Naive thymus-derived CD8-positive, alpha-beta T cell (primary cell): ENCODE measurements around the gene JCHAIN. TPM values are rescaled to one million over a fixed set of nuclear protein-coding genes. Genes with fewer than 3 reads are reported as not detected.
"Not testable (repeated sequence)": the region's sequence is repeated elsewhere in the genome, so short reads cannot be mapped to it uniquely, and the experiment has no call there.

Experiments
- ATAC-seq, 2 donors: fragments of 150-1000 bp; cut with Tn5 transposase in 1 of 2; sonication (Bioruptor Pico), chemical (Tn5 transposase) in 1 of 2; 1 replicate in 1 of 2; 2 replicates in 1 of 2; pipeline ENCODE4 v1.10.0; 2021; ENCODE audit warnings: mild to moderate bottlenecking in 2 of 2, moderate library complexity in 2 of 2
- POLR2A ChIA-PET: fragments of 350-600 bp; sonication (Branson Sonifier 250); formaldehyde crosslinking; loops from one replicate; lab custom pipeline; 2021; ENCODE audit warnings: antibody characterized with exemption; lab: Charles Lee
- DNase-seq, 10 donors: peaks; one replicate each; pipeline versions ENCODE4 v3.0.0 to v3.0.0-alpha.2; 2020 to 2022
- H3K27ac Mint-ChIP-seq, 10 donors: one replicate each; pipeline ENCODE4 v1.8.0; 2020 to 2022; ENCODE audit warnings: mild to moderate bottlenecking in 10 of 10, mixed read lengths in 10 of 10, moderate library complexity in 4 of 10, inconsistent platforms in 1 of 10
- H3K27me3 Mint-ChIP-seq, 5 donors: one replicate each; pipeline ENCODE4 v1.8.0; 2021 to 2022; ENCODE audit warnings: mixed read lengths in 5 of 5
- H3K36me3 Mint-ChIP-seq, 3 donors: one replicate each; pipeline ENCODE4 v1.8.0; 2020 to 2022; ENCODE audit warnings: mixed read lengths in 3 of 3, mild to moderate bottlenecking in 2 of 3, inconsistent platforms in 1 of 3
- H3K4me1 Mint-ChIP-seq, 4 donors: one replicate each; pipeline ENCODE4 v1.8.0; 2021 to 2022; ENCODE audit warnings: mixed read lengths in 4 of 4
- H3K4me3 Mint-ChIP-seq, 10 donors: one replicate each; pipeline ENCODE4 v1.8.0; 2020 to 2022; ENCODE audit warnings: mild to moderate bottlenecking in 10 of 10, mixed read lengths in 10 of 10, moderate library complexity in 6 of 10, inconsistent platforms in 1 of 10
- H3K9me3 Mint-ChIP-seq, 9 donors: one replicate each; pipeline ENCODE4 v1.8.0; 2020 to 2022; ENCODE audit warnings: mixed read lengths in 9 of 9, mild to moderate bottlenecking in 3 of 9, inconsistent platforms in 1 of 9, moderate library complexity in 1 of 9
- polyA plus RNA-seq, 3 donors: library from polyadenylated mRNA; unstranded; fragments of 300-500 nt; fragmentation: Illumina TruSeq; gene quantifications; one replicate each; pipeline ENCODE4 v1.2.3, GENCODE V29; 2021
- total RNA-seq, 8 experiments: library from RNA in 2 of 8; stranded (reverse) in 2 of 8; gene quantifications; one replicate each; pipeline ENCODE4 v1.2.3 and lab custom pipeline; 2021 to 2026

JCHAIN gene
- total and polyA plus RNA-seq, 5 experiments from 2014 or later: 0.17 to 6.9 (median 3.1) TPM

DNA sequence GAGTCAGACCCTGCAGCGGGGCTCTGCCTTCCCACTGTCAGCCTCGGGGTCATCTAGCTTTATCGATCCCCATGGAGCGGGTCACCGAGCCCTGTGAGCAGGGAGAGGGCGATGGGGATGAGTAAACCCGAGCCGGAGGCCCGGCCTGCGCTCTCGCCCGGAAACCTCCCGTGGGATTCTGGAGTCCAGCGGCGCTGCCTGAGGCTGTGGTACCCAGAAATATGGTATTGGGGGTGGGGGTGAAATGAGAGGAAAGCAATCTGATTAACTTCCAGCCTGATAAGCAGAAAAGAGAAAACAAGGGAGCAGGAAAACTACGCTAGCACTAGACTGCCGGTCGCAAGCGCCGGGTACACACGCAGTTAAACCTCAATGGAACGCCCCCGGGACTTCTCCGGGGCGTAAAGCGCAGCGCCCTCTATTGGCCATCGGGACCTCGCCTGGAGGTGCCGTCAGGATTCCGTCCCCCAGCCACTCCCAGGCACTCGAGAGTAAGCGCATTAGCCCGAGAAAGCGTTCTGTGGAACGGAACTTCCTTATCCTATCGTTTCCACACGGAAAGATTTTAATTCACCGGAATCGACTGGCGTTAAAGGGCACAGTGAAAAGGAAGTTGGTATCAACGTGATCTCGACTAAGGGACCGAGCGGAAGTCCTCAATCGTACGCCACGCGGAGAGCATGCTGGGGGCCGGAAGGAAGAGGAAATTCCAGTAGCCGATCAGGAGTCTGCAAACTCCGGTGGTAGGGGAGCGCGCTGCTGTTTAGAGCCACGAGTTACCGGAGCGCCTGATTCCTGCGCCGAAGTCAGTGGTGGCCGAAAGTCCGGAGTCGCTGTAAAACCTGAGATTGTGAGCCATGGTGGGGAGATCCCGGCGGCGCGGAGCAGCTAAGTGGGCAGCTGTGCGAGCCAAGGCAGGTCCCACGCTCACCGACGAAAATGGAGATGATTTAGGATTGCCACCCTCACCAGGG, 21.8 kb upstream of the JCHAIN start, which contains the start of gene UTP3:
Gene UTP3, plus strand, starts transcription at position 712 of the 974 bp plus-strand sequence. Its CDS starts 146 bp downstream, at position 858.
- POLR2A ChIA-PET: interaction anchor here (0.6 to 4.7 kb wide), 13 partner anchors 9 to 306 kb away, joined by 3 to 109 read pairs (median 4); partner anchors contain the start of genes GRSF1 and MOB1B
- Mint-ChIP-seq H3K27me3 (no peaks in the 10 kb centered on the region), H3K4me3 (peak within 1 kb of the TSS; percentile 95 to 100 (median 98)), H3K4me1 (peaks cover 19 to 52% (median 40%) of the 10 kb centered on the region in 4 donors), H3K36me3 (peaks cover 11 to 18% (median 13%) of the 10 kb centered on the region in 3 donors), H3K27ac (peak within 1 kb of the TSS; percentile 98 to 100 (median 99)), H3K9me3 (peaks cover 0 to 12% (median 0%) of the 10 kb centered on the region in 9 donors)
- peak; percentile 87 to 91 for ATAC-seq
- peak; percentile 87 to 95 (median 91) for DNase-seq

DNA sequence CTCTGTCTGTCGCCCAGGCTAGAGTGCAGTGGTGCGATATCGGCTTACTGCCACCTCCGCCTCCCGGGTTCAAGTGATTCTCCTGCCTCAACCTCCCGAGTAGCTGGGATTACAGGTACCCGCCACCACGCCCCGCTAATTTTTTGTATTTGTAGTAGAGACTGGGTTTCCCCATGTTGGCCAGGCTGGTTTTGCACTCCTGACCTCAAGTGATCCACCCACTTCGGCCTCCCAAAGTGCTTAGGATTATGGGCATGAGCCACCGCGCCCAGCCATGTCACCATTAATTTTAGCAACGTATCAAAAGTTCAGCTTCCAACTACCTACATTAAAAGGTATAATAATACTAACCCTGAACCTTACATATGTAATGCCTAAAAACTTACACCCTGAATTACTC, 21.1 kb upstream of the JCHAIN start:
- peaks cover 11 to 18% (median 12%) of the 10 kb centered on the region in 3 donors for H3K36me3 Mint-ChIP-seq
- POLR2A ChIA-PET: interaction anchor here (0.7 to 4.7 kb wide), 10 partner anchors 10 to 307 kb away, joined by 3 to 109 read pairs (median 4); partner anchors contain the start of genes GRSF1 and MOB1B
- no peak for ATAC-seq

DNA sequence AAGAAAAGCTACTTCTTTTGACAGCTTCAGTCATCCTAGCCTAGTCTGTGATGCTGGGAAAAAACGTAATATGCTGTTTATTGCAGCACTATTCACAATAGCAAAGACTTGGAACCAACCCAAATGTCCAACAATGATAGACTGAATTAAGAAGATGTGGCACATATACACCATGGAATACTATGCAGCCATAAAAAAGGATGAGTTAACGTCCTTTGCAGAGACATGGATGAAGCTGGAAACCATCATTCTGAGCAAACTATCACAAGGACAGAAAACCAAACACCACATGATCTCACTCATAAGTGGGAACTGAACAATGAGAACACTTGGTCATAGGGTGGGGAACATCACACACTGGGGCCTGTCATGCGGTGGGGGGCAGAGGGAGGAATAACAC, 15.8 kb upstream of the JCHAIN start:
- peaks cover 4 to 38% (median 23%) of the 10 kb centered on the region in 4 donors for H3K4me1 Mint-ChIP-seq
- not testable (repeated sequence) for DNase-seq, H3K36me3 Mint-ChIP-seq, H3K27me3 Mint-ChIP-seq, H3K9me3 Mint-ChIP-seq, ATAC-seq, H3K27ac Mint-ChIP-seq, H3K4me3 Mint-ChIP-seq
- POLR2A ChIA-PET: interaction anchor here (0.6 to 1.1 kb wide), 2 partner anchors 22 to 55 kb away, joined by 3 read pairs; no protein-coding TSS in a partner anchor

More for the DNA sequence above, 21.1 kb upstream of the JCHAIN start:
- H3K9me3 Mint-ChIP-seq: peaks cover 0 to 12% (median 0%) of the 10 kb centered on the region in 9 donors
- no peaks in the 10 kb centered on the region for H3K27me3 Mint-ChIP-seq
- peaks cover 19 to 50% (median 40%) of the 10 kb centered on the region in 4 donors for H3K4me1 Mint-ChIP-seq
- peak overlapping the region; percentile 95 to 100 (median 98) for H3K4me3 Mint-ChIP-seq
- H3K27ac Mint-ChIP-seq: peak overlapping the region; percentile 98 to 100 (median 99)
- DNase-seq: peak in 1 of 10 donors; percentile 63

DNA sequence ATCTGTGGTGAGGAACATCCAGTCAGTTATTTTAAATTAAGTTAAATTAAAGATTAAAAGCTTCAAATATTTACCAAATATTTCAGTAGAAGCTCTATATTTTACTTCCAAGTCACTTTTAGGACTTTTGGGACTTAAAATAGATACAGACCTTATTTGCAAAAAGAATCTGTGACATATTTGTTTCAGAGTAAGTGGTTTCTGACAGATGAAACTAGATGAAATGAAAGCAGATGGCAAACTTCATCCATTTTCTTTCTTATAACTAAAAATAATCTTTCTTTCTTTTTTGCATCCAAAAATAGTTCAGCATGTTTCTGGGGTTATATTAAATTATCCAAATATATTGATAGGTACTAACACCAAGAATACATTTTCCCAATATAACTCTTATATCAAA, 15.4 kb upstream of the JCHAIN start:
- no peak overlapping the region for H3K4me3 Mint-ChIP-seq
- no peaks in the 10 kb centered on the region for H3K36me3 Mint-ChIP-seq
- DNase-seq (no peak), ATAC-seq (no peak)
- POLR2A ChIA-PET: interaction anchor here (0.6 to 1.1 kb wide), 2 partner anchors 22 to 56 kb away, joined by 3 read pairs; no protein-coding TSS in a partner anchor
- peaks cover 4 to 42% (median 26%) of the 10 kb centered on the region in 4 donors for H3K4me1 Mint-ChIP-seq
- no peaks in the 10 kb centered on the region for H3K27me3 Mint-ChIP-seq
- H3K9me3 Mint-ChIP-seq: no peaks in the 10 kb centered on the region
- no peak overlapping the region for H3K27ac Mint-ChIP-seq

DNA sequence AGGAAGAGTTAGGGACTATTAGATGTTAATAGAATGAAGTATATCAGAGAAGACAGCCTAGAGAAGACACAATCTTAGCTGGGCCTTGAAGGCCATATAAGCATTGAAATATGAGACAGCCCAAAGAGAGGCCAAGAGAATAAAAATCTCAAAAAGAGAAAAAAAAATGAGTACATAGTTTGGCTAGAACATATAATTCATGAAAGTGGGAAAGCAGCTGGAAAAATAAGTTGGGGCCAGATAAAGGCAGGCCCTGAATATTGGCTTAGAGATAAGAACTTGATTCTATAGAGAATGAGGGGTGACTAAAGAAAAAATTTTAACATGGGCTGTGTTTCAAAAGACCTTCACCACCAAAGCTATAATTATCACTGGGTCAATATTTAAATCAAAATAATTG, 14.6 kb upstream of the JCHAIN start:
- Mint-ChIP-seq H3K27ac (peak overlapping the region in 1 of 10 donors; percentile 48), H3K4me1 (peaks cover 6 to 45% (median 30%) of the 10 kb centered on the region in 4 donors), H3K27me3 (no peaks in the 10 kb centered on the region), H3K36me3 (no peaks in the 10 kb centered on the region), H3K4me3 (no peak overlapping the region), H3K9me3 (no peaks in the 10 kb centered on the region)
- ATAC-seq: no peak
- no peak for DNase-seq
- POLR2A ChIA-PET: interaction anchor here (1.1 kb wide), 1 partner anchor 23 kb away, joined by 3 read pairs; no protein-coding TSS in a partner anchor

DNA sequence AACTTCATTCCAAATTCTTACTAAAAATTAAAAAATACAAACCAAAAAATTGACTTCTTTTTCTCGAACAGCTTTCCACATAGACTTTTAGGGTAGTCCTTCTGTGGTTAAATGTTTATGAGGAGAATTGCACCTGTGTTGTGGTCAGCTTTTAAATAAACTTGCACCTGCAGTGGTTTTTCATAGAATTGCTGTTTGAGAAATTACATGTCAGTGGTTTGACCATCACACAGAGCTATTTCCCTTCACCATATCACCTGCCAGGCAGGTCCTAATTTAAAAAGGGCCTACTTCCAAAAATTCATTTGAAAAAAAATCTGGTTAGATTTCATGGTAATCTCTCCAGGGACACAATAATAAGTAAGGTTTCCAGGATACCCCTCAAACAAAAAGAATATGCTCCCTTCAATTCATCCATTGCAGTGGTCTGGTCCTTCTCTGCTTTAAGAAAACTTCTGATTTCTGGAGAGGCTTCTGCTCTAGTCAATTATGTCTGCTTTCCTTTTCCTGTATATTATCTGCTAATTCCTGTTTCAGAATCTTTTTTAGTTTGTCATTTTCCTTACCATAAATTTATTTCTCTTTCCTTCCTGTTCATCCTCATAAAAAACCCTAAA, 12.2 kb upstream of the JCHAIN start:
- Mint-ChIP-seq H3K36me3 (no peaks in the 10 kb centered on the region), H3K27ac (peak overlapping the region in 9 of 10 donors; percentile 1 to 85 (median 41)), H3K4me3 (peak overlapping the region in 7 of 10 donors; percentile 11 to 40 (median 15)), H3K27me3 (peaks cover 0 to 2% (median 0%) of the 10 kb centered on the region in 5 donors), H3K9me3 (no peaks in the 10 kb centered on the region), H3K4me1 (peaks cover 6 to 45% (median 30%) of the 10 kb centered on the region in 4 donors)
- POLR2A ChIA-PET: interaction anchor here (1.2 to 2.8 kb wide), 2 partner anchors 9 to 56 kb away, joined by 3 to 16 read pairs; partner anchors contain the start of gene UTP3
- ATAC-seq (no peak), DNase-seq (no peak)

DNA sequence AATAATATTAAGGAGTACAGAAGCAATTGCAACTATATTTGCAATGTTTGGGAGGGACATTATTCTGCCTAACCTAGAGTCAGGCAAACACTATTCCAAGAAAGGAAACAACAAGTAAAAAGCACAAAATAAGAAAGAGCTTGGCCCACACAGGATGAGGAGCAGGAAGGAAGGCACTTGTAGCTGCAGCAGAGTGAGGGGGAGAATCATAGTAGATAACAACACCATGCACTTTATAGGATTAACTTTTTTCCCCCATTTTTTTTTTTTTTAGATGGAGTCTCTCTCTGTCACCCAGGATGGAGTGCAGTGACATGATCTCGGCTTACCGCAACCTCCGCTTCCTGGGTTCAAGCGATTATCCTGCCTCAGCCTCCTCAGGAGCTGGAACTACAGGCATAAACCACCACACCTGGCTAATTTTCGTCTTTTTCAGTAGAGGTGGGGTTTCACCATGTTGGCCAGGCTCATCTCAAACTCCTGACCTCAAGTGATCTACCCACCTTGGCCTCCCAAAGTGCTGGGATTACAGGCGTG, 10.3 kb upstream of the JCHAIN start:
- POLR2A ChIA-PET: interaction anchor here (2.8 kb wide), 1 partner anchor 11 kb away, joined by 16 read pairs; the partner anchor contains the start of gene UTP3
- Mint-ChIP-seq H3K36me3 (no peaks in the 10 kb centered on the region), H3K27me3 (peaks cover 0 to 2% (median 0%) of the 10 kb centered on the region in 5 donors), H3K9me3 (no peaks in the 10 kb centered on the region), H3K27ac (peak overlapping the region in 4 of 10 donors; percentile 7 to 43 (median 16)), H3K4me1 (peaks cover 6 to 51% (median 30%) of the 10 kb centered on the region in 4 donors), H3K4me3 (peak overlapping the region in 2 of 10 donors; percentile 41 to 59)
- ATAC-seq (no peak), DNase-seq (no peak)

DNA sequence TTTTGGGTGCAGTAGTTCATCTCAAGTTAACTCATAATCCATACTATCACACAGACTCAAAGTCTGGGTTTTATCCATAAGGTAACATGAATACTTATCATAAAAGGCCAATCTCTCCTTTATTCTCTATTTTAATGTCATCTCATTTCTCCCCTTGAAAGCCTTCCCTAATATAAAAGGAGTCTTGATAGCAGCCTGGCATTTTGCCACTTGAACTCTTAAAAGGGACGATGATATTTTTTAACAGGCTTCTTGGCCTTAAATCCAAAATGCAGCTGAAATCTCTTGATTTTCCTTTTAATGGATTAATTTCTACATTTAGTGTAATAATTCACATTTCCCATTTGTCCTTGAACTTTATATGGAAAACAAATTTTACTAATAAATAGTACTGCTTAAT, 8.4 kb upstream of the JCHAIN start:
- Mint-ChIP-seq H3K4me1 (peaks cover 6 to 43% (median 26%) of the 10 kb centered on the region in 4 donors), H3K36me3 (no peaks in the 10 kb centered on the region), H3K4me3 (no peak overlapping the region), H3K9me3 (no peaks in the 10 kb centered on the region), H3K27me3 (peaks cover 0 to 2% (median 0%) of the 10 kb centered on the region in 5 donors), H3K27ac (no peak overlapping the region)
- POLR2A ChIA-PET: interaction anchor here (1.2 kb wide), 1 partner anchor 11 kb away, joined by 3 read pairs; no protein-coding TSS in a partner anchor
- DNase-seq (no peak), ATAC-seq (no peak)

DNA sequence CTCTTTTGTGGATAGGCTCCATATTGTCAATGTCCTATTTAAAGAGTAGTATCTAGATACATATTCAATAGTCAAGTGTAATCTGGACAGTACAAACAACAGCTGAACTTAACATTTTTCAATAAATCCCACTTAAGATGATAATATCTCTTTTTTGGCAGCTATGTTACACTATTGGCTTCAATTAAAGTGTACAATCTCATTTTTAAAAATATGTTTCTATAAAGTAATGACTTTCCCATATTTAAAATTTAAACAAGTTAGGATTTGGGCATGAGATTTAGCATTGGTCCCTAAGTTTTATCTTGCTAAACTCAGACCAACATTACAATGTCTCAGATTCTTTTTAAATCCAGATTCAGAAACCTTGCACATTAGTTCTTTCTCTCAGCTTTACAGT, 7.9 kb upstream of the JCHAIN start:
- Mint-ChIP-seq H3K36me3 (no peaks in the 10 kb centered on the region), H3K27me3 (peaks cover 0 to 2% (median 0%) of the 10 kb centered on the region in 5 donors), H3K27ac (no peak overlapping the region), H3K4me3 (no peak overlapping the region), H3K4me1 (peaks cover 6 to 37% (median 23%) of the 10 kb centered on the region in 4 donors), H3K9me3 (no peaks in the 10 kb centered on the region)
- POLR2A ChIA-PET: interaction anchor here (1.2 kb wide), 1 partner anchor 11 kb away, joined by 3 read pairs; no protein-coding TSS in a partner anchor
- DNase-seq: no peak
- no peak for ATAC-seq

DNA sequence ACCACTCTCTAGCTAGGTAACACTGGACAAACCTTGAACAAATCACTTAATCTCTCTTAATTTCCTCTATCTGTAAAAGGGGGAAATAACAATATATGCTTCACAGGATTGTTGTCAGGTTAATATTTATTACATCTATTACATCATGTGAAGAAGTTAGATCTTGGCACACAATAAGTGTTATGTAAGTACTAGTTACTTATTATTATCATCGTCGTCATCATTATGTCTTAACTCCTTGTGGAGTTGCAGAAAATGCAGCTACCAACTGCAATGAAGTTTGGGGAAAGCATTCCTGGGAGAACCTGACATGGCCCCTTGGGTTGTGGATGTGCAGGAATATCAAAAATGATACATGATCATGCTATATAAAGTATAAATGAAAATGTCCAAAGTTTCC, 4.8 kb upstream of the JCHAIN start:
- peaks cover 0 to 2% (median 0%) of the 10 kb centered on the region in 5 donors for H3K27me3 Mint-ChIP-seq
- ATAC-seq: no peak
- peaks cover 0 to 29% (median 2%) of the 10 kb centered on the region in 4 donors for H3K4me1 Mint-ChIP-seq
- no peak overlapping the region for H3K4me3 Mint-ChIP-seq
- POLR2A ChIA-PET: no interaction called here
- no peak for DNase-seq
- H3K9me3 Mint-ChIP-seq: no peaks in the 10 kb centered on the region
- H3K27ac Mint-ChIP-seq: no peak overlapping the region
- no peaks in the 10 kb centered on the region for H3K36me3 Mint-ChIP-seq

DNA sequence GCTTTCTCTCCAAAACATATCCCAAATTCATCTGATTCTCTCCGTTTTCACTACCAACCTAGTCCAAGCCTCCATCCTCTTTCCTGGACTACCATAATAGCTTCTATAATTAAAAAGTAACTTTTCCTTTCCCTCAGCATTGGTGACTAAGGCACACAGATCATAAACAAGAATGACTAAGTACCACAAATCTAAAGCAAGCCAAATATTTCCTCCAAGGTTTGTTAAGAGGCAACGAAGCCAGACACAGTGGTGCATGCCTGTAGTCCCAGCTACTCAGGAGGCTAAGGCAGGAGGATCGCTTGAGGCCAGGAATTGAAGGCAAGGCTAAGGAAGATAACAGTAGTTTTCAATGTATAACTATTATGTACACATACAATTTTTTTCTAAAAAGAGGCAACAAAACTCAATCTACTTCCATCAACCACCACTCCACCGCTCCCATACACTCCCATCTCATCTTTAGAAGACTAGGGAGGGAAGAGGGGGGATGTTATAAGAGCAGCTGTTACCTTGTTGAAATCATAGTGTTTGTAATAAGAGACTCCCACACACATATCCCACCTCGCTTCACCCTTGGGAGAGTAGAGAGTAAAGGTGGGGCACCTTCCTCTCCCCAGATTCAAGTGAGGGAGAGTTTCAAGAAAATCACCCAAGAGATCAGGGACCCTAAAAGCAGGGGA, 4.2 kb upstream of the JCHAIN start:
- no peak overlapping the region for H3K4me3 Mint-ChIP-seq
- peaks cover 0 to 2% (median 0%) of the 10 kb centered on the region in 5 donors for H3K27me3 Mint-ChIP-seq

More for the DNA sequence above, 4.2 kb upstream of the JCHAIN start:
- no peak for DNase-seq
- H3K36me3 Mint-ChIP-seq: no peaks in the 10 kb centered on the region
- no peak for ATAC-seq
- no peak overlapping the region for H3K27ac Mint-ChIP-seq
- no peaks in the 10 kb centered on the region for H3K9me3 Mint-ChIP-seq
- H3K4me1 Mint-ChIP-seq: peaks cover 0 to 26% (median 2%) of the 10 kb centered on the region in 4 donors
- POLR2A ChIA-PET: no interaction called here
